Measurements from ENCODE around the gene ATP5PD.

- TF ChIP-seq, protein P1, sequence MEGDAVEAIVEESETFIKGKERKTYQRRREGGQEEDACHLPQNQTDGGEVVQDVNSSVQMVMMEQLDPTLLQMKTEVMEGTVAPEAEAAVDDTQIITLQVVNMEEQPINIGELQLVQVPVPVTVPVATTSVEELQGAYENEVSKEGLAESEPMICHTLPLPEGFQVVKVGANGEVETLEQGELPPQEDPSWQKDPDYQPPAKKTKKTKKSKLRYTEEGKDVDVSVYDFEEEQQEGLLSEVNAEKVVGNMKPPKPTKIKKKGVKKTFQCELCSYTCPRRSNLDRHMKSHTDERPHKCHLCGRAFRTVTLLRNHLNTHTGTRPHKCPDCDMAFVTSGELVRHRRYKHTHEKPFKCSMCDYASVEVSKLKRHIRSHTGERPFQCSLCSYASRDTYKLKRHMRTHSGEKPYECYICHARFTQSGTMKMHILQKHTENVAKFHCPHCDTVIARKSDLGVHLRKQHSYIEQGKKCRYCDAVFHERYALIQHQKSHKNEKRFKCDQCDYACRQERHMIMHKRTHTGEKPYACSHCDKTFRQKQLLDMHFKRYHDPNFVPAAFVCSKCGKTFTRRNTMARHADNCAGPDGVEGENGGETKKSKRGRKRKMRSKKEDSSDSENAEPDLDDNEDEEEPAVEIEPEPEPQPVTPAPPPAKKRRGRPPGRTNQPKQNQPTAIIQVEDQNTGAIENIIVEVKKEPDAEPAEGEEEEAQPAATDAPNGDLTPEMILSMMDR (optimal IDR thresholded peaks at IDR 0.05 in 1 of 3, IDR thresholded peaks at IDR 0.05 in 1 of 3, conservative IDR thresholded peaks at IDR 0.05 in 1 of 3; ENCODE audit: extremely low read depth in 1 of 3, insufficient read depth in 2 of 3, low read length in 3 of 3), result no peak
- no peak for TF ChIP-seq EZH2 (IDR thresholded peaks at IDR 0.05; ENCODE audit: low read length)
Measured at GRCh38 chr17:75005291-75005690, 41.5 kb downstream of the ATP5PD start.

Data from keratinocyte (primary cell).